GM10266 (cell line): Measurements from ENCODE around the gene NOL9.

Source experiments
- DNase-seq: peaks from one replicate; pipeline ENCODE4 v3.0.0; 2012; ENCODE audit errors: extremely low spot score
- TF ChIP-seq, protein P1 (sequence below): IDR thresholded peaks from 2 replicates; pipeline ENCODE4 v1.5.1; 2012; ENCODE audit warnings: mild to moderate bottlenecking, low read depth; ENCODE audit not compliant: control insufficient read depth, insufficient read depth; ENCODE audit errors: missing control alignments

NOL9 gene

DNA sequence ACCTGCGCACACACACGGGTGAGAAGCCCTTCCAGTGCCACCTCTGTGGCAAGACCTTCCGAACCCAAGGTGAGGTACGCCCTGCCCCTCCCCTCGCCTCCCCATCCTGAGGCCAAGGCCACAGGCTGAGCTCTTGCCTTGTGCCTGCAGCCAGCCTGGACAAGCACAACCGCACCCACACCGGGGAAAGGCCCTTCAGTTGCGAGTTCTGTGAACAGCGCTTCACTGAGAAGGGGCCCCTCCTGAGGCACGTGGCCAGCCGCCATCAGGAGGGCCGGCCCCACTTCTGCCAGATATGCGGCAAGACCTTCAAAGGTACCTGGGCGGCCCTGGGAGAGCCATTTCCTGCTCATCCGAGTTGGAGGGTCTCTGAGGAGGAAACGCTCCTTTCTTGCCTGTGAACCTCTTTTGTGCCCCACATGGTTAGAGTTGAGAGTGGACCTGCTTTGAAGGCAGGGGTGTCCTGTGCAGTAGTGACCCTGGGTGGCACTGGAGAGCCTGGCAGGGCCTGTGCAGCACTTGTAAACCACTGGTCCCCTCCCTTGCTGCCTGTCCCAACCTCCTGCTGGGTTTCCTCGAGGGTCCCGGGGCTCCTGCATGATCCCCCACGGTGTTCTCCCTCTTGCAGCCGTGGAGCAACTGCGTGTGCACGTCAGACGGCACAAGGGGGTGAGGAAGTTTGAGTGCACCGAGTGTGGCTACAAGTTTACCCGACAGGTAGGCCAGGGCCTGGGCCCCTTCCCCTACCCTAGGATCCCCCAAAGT lies 34.0 kb upstream of the NOL9 start:
- no peak for DNase-seq
- TF ChIP-seq, protein P1, sequence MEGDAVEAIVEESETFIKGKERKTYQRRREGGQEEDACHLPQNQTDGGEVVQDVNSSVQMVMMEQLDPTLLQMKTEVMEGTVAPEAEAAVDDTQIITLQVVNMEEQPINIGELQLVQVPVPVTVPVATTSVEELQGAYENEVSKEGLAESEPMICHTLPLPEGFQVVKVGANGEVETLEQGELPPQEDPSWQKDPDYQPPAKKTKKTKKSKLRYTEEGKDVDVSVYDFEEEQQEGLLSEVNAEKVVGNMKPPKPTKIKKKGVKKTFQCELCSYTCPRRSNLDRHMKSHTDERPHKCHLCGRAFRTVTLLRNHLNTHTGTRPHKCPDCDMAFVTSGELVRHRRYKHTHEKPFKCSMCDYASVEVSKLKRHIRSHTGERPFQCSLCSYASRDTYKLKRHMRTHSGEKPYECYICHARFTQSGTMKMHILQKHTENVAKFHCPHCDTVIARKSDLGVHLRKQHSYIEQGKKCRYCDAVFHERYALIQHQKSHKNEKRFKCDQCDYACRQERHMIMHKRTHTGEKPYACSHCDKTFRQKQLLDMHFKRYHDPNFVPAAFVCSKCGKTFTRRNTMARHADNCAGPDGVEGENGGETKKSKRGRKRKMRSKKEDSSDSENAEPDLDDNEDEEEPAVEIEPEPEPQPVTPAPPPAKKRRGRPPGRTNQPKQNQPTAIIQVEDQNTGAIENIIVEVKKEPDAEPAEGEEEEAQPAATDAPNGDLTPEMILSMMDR: no peak

DNA sequence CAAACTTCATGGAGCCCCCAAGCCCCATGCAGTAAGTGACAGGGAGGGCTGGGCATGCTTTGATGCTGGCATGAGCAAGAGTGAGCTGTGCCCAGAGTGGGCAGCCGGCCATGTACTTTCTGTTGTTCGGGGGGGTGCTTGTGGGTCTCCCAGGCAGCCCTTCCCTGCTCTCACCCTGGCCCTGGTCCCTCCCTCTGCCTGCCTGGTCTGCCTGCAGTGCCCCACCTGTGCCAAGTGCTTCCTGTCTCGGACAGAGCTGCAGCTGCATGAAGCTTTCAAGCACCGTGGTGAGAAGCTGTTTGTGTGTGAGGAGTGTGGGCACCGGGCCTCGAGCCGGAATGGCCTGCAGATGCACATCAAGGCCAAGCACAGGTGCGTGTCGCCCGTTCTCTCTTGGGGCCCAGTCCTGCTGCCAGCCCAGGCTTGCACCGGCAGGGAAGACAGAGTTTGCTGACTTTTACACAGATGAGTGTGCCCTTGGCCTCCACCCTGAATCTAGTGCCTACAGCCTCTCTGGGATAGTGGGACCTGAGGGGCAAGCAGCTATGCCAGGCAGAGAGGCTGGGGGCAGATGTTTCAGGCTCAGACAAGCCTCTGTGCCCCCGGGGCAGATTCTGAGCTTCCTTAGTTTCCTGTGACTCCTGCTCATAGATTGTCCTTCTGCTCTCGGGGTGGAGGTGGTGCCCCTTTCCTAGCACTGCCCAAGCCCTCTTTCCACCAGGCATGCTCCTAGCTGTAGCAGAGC lies 33.1 kb upstream of the NOL9 start:
- no peak for DNase-seq
- TF ChIP-seq, protein P1: no peak

DNA sequence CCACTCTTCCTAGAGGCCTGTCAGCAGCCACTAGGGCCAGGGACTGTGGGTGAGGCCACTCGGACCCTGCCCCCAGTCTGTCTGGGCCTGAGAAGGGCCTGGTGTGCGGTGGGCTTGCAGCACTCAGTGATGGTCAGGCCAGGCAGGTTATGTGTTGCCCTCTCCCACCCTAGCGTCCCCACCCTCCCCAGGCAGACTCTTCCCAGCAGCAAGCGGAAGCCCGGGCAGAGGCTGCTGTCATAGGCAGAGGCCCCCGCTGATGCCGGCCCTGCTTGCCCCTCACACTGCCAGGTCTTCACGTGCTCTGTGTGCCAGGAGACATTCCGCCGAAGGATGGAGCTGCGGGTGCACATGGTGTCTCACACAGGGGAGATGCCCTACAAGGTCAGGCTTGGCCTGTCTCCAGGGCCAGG lies 32.1 kb upstream of the NOL9 start:
- no peak for DNase-seq
- TF ChIP-seq, protein P1: no peak

DNA sequence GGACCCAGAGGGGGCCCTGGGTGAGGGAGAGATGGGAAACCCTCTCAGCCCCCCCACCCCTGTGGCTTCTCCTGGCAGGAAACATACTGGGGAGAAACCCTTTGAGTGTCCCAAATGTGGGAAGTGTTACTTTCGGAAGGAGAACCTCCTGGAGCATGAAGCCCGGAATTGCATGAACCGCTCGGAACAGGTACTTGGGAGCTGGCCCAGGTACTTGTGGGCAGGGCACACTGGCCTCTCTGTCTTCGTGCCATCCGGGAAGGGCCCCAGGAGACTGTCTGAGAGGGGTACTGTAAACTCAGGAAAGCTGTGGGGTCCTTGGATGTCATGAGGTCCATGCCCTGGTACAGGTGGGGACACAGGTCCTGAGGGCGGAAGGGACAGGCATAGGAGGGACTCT lies 31.5 kb upstream of the NOL9 start:
- TF ChIP-seq, protein P1: no peak
- peak; percentile 11 for DNase-seq

DNA sequence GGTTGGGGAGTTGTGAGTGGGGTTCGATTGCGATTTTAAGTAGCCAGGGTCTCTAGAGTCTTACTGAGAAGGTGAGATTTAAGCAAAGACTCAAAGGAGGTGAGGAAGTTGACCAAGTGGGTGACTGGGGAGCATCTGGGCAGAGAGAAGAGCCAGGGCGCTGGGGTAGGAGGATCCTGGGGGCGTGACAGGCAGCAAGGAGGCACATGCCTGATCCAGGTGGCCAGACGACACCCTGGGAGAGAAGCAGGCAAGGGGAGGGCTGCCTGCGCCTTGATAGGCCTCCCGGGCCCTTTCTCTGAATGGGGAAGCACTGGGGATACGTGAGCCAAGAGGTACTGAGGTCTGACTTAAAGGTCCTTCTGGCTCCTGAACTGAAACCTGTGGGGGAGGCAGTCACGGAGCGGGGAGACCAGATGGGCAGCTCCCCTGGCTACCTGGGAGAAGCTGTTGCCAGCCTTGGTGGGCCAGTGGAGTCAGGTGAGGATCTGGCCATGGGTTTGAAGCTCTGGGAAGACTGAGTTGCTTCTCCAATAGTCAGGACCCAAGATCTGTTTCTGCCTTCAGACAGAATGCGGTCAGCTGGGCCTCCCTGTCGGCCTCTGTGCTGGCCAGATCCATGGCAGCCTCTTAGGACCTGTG lies 30.9 kb upstream of the NOL9 start:
- TF ChIP-seq, protein P1: no peak
- DNase-seq: peak; percentile 8

DNA sequence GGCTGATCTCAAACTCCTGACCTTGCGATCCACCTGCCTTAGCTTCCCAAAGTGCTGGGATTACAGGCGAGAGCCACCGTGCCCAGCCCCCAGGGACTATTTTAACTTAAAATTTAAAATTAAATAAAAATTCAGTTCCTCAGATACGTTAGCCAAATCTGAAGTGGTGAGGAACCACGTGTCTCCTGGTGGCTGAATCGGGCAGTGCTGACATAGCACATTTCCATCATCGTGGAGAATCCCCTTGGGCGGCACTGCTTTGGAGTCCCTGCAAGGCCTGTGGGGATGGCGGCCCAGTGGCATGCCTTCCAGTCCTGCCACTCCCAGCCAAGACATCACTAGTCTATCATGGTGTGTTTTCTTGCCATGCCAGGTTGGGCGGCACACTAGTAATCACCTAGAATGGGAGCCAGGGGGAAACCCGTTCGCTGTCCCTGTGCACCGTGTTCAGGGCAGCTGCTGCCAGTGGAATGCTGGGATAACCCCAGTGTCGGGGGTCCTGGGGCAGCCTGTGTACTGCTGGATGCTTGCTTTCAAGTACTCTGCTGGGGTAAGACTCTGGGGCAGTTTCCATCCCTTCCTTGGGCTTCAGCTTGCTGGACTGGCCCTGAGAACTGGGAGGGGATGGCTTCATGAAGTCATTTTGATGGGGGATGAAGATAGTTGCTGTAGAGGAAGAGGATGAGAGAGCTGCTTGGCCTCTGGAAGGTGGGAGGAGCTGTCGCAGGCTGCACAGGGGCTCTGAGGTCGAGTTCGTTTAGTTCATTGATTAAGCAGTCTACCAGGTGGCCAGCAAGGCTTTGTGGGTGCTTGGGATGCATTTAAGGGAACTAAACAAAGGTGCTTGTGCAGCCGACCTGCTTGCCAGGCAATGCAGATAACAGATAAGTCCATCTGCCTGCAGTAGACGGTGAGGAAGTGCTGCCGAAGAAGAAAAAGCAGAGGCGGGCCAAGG lies 30.1 kb upstream of the NOL9 start:
- TF ChIP-seq, protein P1: no peak
- DNase-seq: peak; percentile 5
